22Rv1 (cell line): ENCODE data around the gene TANGO2.

Experiments used
- H3K27ac ChIP-seq: fragments of 450-650 bp; 2 replicates; pipeline ENCODE4 v1.5.1; 2017
- CTCF ChIP-seq: fragments of 450-650 bp; IDR thresholded peaks from 2 replicates; pipeline ENCODE4 v1.5.1; 2017; ENCODE audit warnings: mild to moderate bottlenecking
- ZFX ChIP-seq: fragments of 450-650 bp; IDR thresholded peaks from 2 replicates; pipeline ENCODE4 v1.6.1; 2017; ENCODE audit warnings: antibody characterized with exemption, borderline replicate concordance

The TANGO2 gene

GRCh38 chr22:20012741-20013331 is 8.1 kb upstream of the TANGO2 start:
- H3K27ac ChIP-seq: no peak overlapping the region
- TF ChIP-seq CTCF (no peak), ZFX (no peak)

GRCh38 chr22:20013382-20013871 is 7.5 kb upstream of the TANGO2 start:
- H3K27ac ChIP-seq: no peak overlapping the region

GRCh38 chr22:20014526-20015186 is 6.3 kb upstream of the TANGO2 start:
- TF ChIP-seq ZFX: no peak
- no peak for TF ChIP-seq CTCF
- H3K27ac ChIP-seq: no peak overlapping the region

More at GRCh38 chr22:20013382-20013871, 7.5 kb upstream of the TANGO2 start:
- peak; percentile 37 for TF ChIP-seq CTCF
- TF ChIP-seq ZFX: no peak

GRCh38 chr22:20015187-20015625 is 5.7 kb upstream of the TANGO2 start:
- TF ChIP-seq ZFX (no peak), CTCF (no peak)
- H3K27ac ChIP-seq: 0 out of 2 replicates have a peak overlapping the region, but pooled peaks have one; percentile 54

- peak overlapping the region; percentile 54 for H3K27ac ChIP-seq
- no peak for TF ChIP-seq CTCF
- no peak for TF ChIP-seq ZFX
These were observed 4.8 kb upstream of the TANGO2 start for GRCh38 chr22:20015971-20016733.

GRCh38 chr22:20016734-20017621 is 3.9 kb upstream of the TANGO2 start, which contains the start of gene ARVCF:
TSS of gene ARVCF (minus strand) at chr22:20016823. CDS start at chr22:19990794, 26,029 bp downstream.
- TF ChIP-seq ZFX: no peak
- TF ChIP-seq CTCF: peak; percentile 15; the same call in 1 of the 2 replicates

More at GRCh38 chr22:20016734-20017621, 3.9 kb upstream of the TANGO2 start, which contains the start of gene ARVCF:
- peak within 1 kb of the TSS; percentile 54 for H3K27ac ChIP-seq
